ENCODE results near the gene ERMAP.

DNA sequence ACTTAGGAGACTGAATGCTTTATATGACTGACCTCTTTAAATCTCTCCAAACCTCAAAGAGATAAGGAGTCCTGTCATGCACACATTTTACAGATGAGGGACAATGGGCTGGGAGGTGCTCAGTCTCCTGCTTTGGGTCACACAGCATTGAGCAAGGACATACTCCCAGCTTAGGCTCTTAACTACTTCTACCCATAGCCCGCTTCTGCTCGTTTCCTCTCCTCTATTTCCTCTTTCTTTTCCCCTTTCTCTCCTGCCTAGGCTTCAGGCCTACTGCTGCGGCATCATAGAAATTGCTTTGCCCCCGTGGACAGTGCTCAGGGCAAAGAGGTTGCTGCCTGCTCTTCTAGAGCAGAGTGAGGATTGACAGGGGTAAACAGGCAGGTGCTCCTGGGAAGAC is 17.1 kb downstream of the ERMAP start:
- TF ChIP-seq POLR2A (IDR thresholded peaks at IDR 0.05; ENCODE audit: low read depth, low read length) (no peak), TAF1 (IDR thresholded peaks at IDR 0.05; ENCODE audit: borderline replicate concordance, low read depth, low read length) (no peak), POLR2AphosphoS5 (IDR thresholded peaks at IDR 0.05; ENCODE audit: low read depth, low read length) (no peak)
